PFSK-1 (cell line): ENCODE data around the gene ACSL3.

ENCODE experiments used
- FOXP2 ChIP-seq: optimal IDR thresholded peaks from 2 replicates; pipeline ENCODE3; 2011; ENCODE audit warnings: borderline replicate concordance, control low read depth, inconsistent platforms; ENCODE audit not compliant: insufficient read depth; ENCODE audit errors: extremely low read length, extremely low read depth
- POLR2AphosphoS5 ChIP-seq: IDR thresholded peaks from 2 replicates; pipeline ENCODE4 v1.6.1; 2012; ENCODE audit warnings: low read depth, mild to moderate bottlenecking, control low read depth, low read length, moderate library complexity
- REST ChIP-seq, 2 experiments: IDR thresholded peaks; 2 replicates each; pipeline versions ENCODE4 v1.6.1 to v1.8.0; 2011 to 2012; ENCODE audit warnings: low read depth in 2 of 2, low read length in 2 of 2, control low read depth in 1 of 2, inconsistent platforms in 1 of 2, mild to moderate bottlenecking in 1 of 2, moderate library complexity in 1 of 2; ENCODE audit not compliant: insufficient read depth in 1 of 2
- SIN3A ChIP-seq: IDR thresholded peaks from 2 replicates; pipeline ENCODE4 v1.6.1; 2012; ENCODE audit warnings: mild to moderate bottlenecking, low read length, moderate library complexity, borderline replicate concordance; ENCODE audit not compliant: insufficient read depth
- TAF1 ChIP-seq: IDR thresholded peaks from 2 replicates; pipeline ENCODE4 v1.6.1; 2012; ENCODE audit warnings: low read length, control low read depth, borderline replicate concordance; ENCODE audit not compliant: insufficient read depth

- TF ChIP-seq REST (IDR thresholded peaks at IDR 0.05; ENCODE audit: insufficient read depth in 1 of 2, low read depth in 2 of 2, low read length in 2 of 2) (no peak), POLR2AphosphoS5 (no peak), TAF1 (no peak), SIN3A (no peak), FOXP2 (no peak)
Observed at GRCh38 chr2:222869252-222869560, 8.4 kb downstream of the ACSL3 start.
